Stimulated activated naive B cell treated with anti-CD40 and anti-IgM and Interleukin-4, amounts not matched to agents 10 μg/mL and 1 μg/mL and 100 μg/mL, for 72 hours (primary cell): Measurements from ENCODE around the gene ABCC6.
"Not testable (repeated sequence)": the region's sequence is repeated elsewhere in the genome, so short reads cannot be mapped to it uniquely, and the experiment has no call there.

Experiments used
- ATAC-seq, 2 donors: fragments of 150-1000 bp; cut with Tn5 transposase; replicated peaks; 2 replicates each; pipeline ENCODE4 v1.10.0; 2021; ENCODE audit warnings: moderate library complexity in 1 of 2
- DNase-seq: peaks from one replicate; pipeline ENCODE4 v3.0.0; 2021
- H3K27ac Mint-ChIP-seq: one replicate; pipeline ENCODE4 v1.8.0; 2022; ENCODE audit warnings: mild to moderate bottlenecking, mixed read lengths
- H3K27me3 Mint-ChIP-seq, 2 donors: one replicate each; pipeline ENCODE4 v1.8.0; 2022; ENCODE audit warnings: mixed read lengths in 2 of 2
- H3K36me3 Mint-ChIP-seq, 2 donors: one replicate each; pipeline ENCODE4 v1.8.0; 2022; ENCODE audit warnings: mixed read lengths in 2 of 2, mild to moderate bottlenecking in 1 of 2
- H3K4me1 Mint-ChIP-seq, 2 donors: one replicate each; pipeline ENCODE4 v1.8.0; 2022; ENCODE audit warnings: mixed read lengths in 2 of 2, mild to moderate bottlenecking in 1 of 2
- H3K4me3 Mint-ChIP-seq, 2 donors: one replicate each; pipeline ENCODE4 v1.8.0; 2022; ENCODE audit warnings: mild to moderate bottlenecking in 2 of 2, mixed read lengths in 2 of 2, moderate library complexity in 1 of 2
- H3K9me3 Mint-ChIP-seq, 2 donors: one replicate each; pipeline ENCODE4 v1.8.0; 2022; ENCODE audit warnings: mixed read lengths in 2 of 2, mild to moderate bottlenecking in 1 of 2

ABCC6 gene

GRCh38 chr16:16107839-16108238 is 115.5 kb downstream of the ABCC6 start:
- peaks cover 0 to 2% of the 10 kb centered on the region in 2 donors for H3K4me1 Mint-ChIP-seq
- peaks cover 57 to 73% of the 10 kb centered on the region in 2 donors for H3K36me3 Mint-ChIP-seq
- H3K27ac Mint-ChIP-seq: no peak overlapping the region
- DNase-seq (no peak), ATAC-seq (no peak)
- H3K27me3 Mint-ChIP-seq: no peaks in the 10 kb centered on the region
- no peak overlapping the region for H3K4me3 Mint-ChIP-seq
- no peaks in the 10 kb centered on the region for H3K9me3 Mint-ChIP-seq

GRCh38 chr16:16106466-16106865 is 116.8 kb downstream of the ABCC6 start:
- DNase-seq (no peak), ATAC-seq (no peak)
- Mint-ChIP-seq H3K4me3 (no peak overlapping the region), H3K36me3 (peaks cover 60 to 75% of the 10 kb centered on the region in 2 donors), H3K27ac (no peak overlapping the region), H3K9me3 (no peaks in the 10 kb centered on the region), H3K27me3 (no peaks in the 10 kb centered on the region), H3K4me1 (peaks cover 2 to 7% of the 10 kb centered on the region in 2 donors)

GRCh38 chr16:16105646-16106045 is 117.6 kb downstream of the ABCC6 start:
- no peak for ATAC-seq
- Mint-ChIP-seq H3K4me3 (no peak overlapping the region), H3K27ac (no peak overlapping the region)

GRCh38 chr16:16104804-16105141 is 118.5 kb downstream of the ABCC6 start:
- H3K9me3 Mint-ChIP-seq, H3K27me3 Mint-ChIP-seq, H3K27ac Mint-ChIP-seq, ATAC-seq, H3K4me3 Mint-ChIP-seq, DNase-seq: not testable (repeated sequence)
- H3K36me3 Mint-ChIP-seq: peaks cover 52 to 69% of the 10 kb centered on the region in 2 donors
- H3K4me1 Mint-ChIP-seq: peaks cover 15 to 17% of the 10 kb centered on the region in 2 donors

More at GRCh38 chr16:16105646-16106045, 117.6 kb downstream of the ABCC6 start:
- H3K27me3 Mint-ChIP-seq: no peaks in the 10 kb centered on the region
- no peak for DNase-seq
- H3K9me3 Mint-ChIP-seq: no peaks in the 10 kb centered on the region
- peaks cover 55 to 70% of the 10 kb centered on the region in 2 donors for H3K36me3 Mint-ChIP-seq
- H3K4me1 Mint-ChIP-seq: peaks cover 6 to 10% of the 10 kb centered on the region in 2 donors

- Mint-ChIP-seq H3K36me3 (peaks cover 50 to 69% of the 10 kb centered on the region in 2 donors), H3K4me1 (peaks cover 19 to 20% of the 10 kb centered on the region in 2 donors)
- H3K27me3 Mint-ChIP-seq: not testable (repeated sequence)
These were observed 119.0 kb downstream of the ABCC6 start for GRCh38 chr16:16104132-16104803.

GRCh38 chr16:16102738-16103137 is 120.6 kb downstream of the ABCC6 start:
- ATAC-seq (no peak), DNase-seq (no peak)
- Mint-ChIP-seq H3K9me3 (no peaks in the 10 kb centered on the region), H3K27ac (peak overlapping the region; percentile 21), H3K4me1 (peaks cover 24 to 27% of the 10 kb centered on the region in 2 donors), H3K4me3 (no peak overlapping the region), H3K36me3 (peaks cover 55 to 73% of the 10 kb centered on the region in 2 donors), H3K27me3 (no peaks in the 10 kb centered on the region)

More at GRCh38 chr16:16104132-16104803, 119.0 kb downstream of the ABCC6 start:
- not testable (repeated sequence) for ATAC-seq, H3K9me3 Mint-ChIP-seq, DNase-seq, H3K4me3 Mint-ChIP-seq
- H3K27ac Mint-ChIP-seq: peak overlapping the region; percentile 77

GRCh38 chr16:16101585-16101984 is 121.7 kb downstream of the ABCC6 start:
- peaks cover 53 to 75% of the 10 kb centered on the region in 2 donors for H3K36me3 Mint-ChIP-seq

GRCh38 chr16:16100631-16101030 is 122.7 kb downstream of the ABCC6 start:
- Mint-ChIP-seq H3K9me3 (no peaks in the 10 kb centered on the region), H3K4me3 (no peak overlapping the region), H3K27me3 (no peaks in the 10 kb centered on the region), H3K27ac (no peak overlapping the region), H3K36me3 (peaks cover 54 to 82% of the 10 kb centered on the region in 2 donors), H3K4me1 (peaks cover 26 to 27% of the 10 kb centered on the region in 2 donors)
- DNase-seq (no peak), ATAC-seq (peak; percentile 49 to 61)

More at GRCh38 chr16:16101585-16101984, 121.7 kb downstream of the ABCC6 start:
- DNase-seq: no peak
- Mint-ChIP-seq H3K4me3 (no peak overlapping the region), H3K4me1 (peaks cover 24 to 27% of the 10 kb centered on the region in 2 donors), H3K27ac (peak overlapping the region; percentile 60), H3K9me3 (no peaks in the 10 kb centered on the region), H3K27me3 (no peaks in the 10 kb centered on the region)
- ATAC-seq: no peak

- H3K9me3 Mint-ChIP-seq: no peaks in the 10 kb centered on the region
- H3K27ac Mint-ChIP-seq: no peak overlapping the region
- peaks cover 26 to 27% of the 10 kb centered on the region in 2 donors for H3K4me1 Mint-ChIP-seq
- no peaks in the 10 kb centered on the region for H3K27me3 Mint-ChIP-seq
- no peak for ATAC-seq
- H3K4me3 Mint-ChIP-seq: no peak overlapping the region
- no peak for DNase-seq
- peaks cover 51 to 77% of the 10 kb centered on the region in 2 donors for H3K36me3 Mint-ChIP-seq
These were observed 124.0 kb downstream of the ABCC6 start for GRCh38 chr16:16099320-16099719.
